SK-N-SH (cell line): ENCODE results near the gene LIMA1.

Source experiments
- EP300 ChIP-seq, 2 experiments: IDR thresholded peaks; 2 replicates each; pipeline versions ENCODE4 v1.4.0 to v1.6.1; 2012; ENCODE audit warnings: borderline replicate concordance in 1 of 2, low read depth in 1 of 2, low read length in 1 of 2
- EZH2phosphoT487 ChIP-seq: fragments of 200-600 bp; sonication (generic); IDR thresholded peaks from 2 replicates; pipeline ENCODE4 v1.6.1; 2017; ENCODE audit warnings: low read depth, mixed run types, mild to moderate bottlenecking, antibody characterized with exemption, moderate library complexity, borderline replicate concordance
- MEF2A ChIP-seq: IDR thresholded peaks from 2 replicates; pipeline ENCODE4 v1.4.0; 2012; ENCODE audit warnings: low read depth, borderline replicate concordance
- POLR2AphosphoS5 ChIP-seq: IDR thresholded peaks from 2 replicates; pipeline ENCODE4 v1.6.1; 2012; ENCODE audit warnings: low read depth, low read length
- RAD21 ChIP-seq: IDR thresholded peaks from 2 replicates; pipeline ENCODE4 v1.6.1; 2012; ENCODE audit warnings: mild to moderate bottlenecking, low read length
- YY1 ChIP-seq: IDR thresholded peaks from 2 replicates; pipeline ENCODE4 v1.4.0; 2012; ENCODE audit warnings: low read depth, mild to moderate bottlenecking
- TF ChIP-seq, protein P1 (sequence below): fragments of 200-600 bp; sonication (generic); IDR thresholded peaks from 2 replicates; pipeline ENCODE4 v1.6.1; 2017; ENCODE audit warnings: antibody characterized with exemption, mild to moderate bottlenecking, moderate library complexity

DNA sequence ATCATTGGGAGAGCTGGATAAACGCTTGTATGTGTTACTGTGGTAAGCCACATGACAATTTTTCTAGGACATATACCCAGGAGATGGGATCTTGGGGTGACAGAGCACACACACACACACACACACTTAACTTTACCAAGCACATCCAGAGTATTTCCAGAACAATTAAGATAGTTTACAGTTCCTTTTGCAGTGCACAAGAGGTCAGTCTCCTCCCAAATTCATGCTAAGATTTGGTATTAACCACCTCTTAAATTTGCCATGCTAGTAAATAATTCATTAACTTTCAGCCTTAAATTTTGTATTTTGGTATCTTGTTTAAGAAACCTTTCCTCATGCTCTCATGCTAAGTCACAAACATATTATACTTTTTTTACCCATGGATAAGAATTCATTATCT is 33.9 kb upstream of the LIMA1 start:
- TF ChIP-seq MEF2A (no peak), EZH2phosphoT487 (no peak), YY1 (no peak), RAD21 (peak; percentile 22; the same call in 1 of the 2 replicates), EP300 (IDR thresholded peaks at IDR 0.05; ENCODE audit: borderline replicate concordance in 1 of 2, low read depth in 1 of 2, low read length in 1 of 2) (no peak), POLR2AphosphoS5 (no peak)
- TF ChIP-seq, protein P1, sequence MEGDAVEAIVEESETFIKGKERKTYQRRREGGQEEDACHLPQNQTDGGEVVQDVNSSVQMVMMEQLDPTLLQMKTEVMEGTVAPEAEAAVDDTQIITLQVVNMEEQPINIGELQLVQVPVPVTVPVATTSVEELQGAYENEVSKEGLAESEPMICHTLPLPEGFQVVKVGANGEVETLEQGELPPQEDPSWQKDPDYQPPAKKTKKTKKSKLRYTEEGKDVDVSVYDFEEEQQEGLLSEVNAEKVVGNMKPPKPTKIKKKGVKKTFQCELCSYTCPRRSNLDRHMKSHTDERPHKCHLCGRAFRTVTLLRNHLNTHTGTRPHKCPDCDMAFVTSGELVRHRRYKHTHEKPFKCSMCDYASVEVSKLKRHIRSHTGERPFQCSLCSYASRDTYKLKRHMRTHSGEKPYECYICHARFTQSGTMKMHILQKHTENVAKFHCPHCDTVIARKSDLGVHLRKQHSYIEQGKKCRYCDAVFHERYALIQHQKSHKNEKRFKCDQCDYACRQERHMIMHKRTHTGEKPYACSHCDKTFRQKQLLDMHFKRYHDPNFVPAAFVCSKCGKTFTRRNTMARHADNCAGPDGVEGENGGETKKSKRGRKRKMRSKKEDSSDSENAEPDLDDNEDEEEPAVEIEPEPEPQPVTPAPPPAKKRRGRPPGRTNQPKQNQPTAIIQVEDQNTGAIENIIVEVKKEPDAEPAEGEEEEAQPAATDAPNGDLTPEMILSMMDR, result peak; percentile 31
